GM18507 (cell line): ENCODE results near the gene AVL9.
"Not testable (repeated sequence)": the region's sequence is repeated elsewhere in the genome, so short reads cannot be mapped to it uniquely, and the experiment has no call there.

Source experiments
- DNase-seq: peaks from one replicate; pipeline ENCODE4 v3.0.0; 2011; ENCODE audit warnings: low read depth; ENCODE audit not compliant: insufficient read length; ENCODE audit errors: extremely low spot score
- FAIRE-seq: peaks from 2 replicates; lab custom pipeline; 2011; peaks lifted over from hg19 to GRCh38; lab: Jason Lieb, UNC

Gene AVL9

GRCh38 chr7:32495298-32496051, at the start of gene AVL9:
Gene AVL9, plus strand, starts transcription at chr7:32495489. Its CDS starts 221 bp downstream, at chr7:32495710.
- peak; percentile 85 for DNase-seq
- peak; percentile 94 for FAIRE-seq

GRCh38 chr7:32447218-32447617, 48.1 kb upstream of the AVL9 start:
- FAIRE-seq (no peak), DNase-seq (no peak)

- no peak for DNase-seq
Observed at GRCh38 chr7:32453341-32454011, 41.8 kb upstream of the AVL9 start.

DNA sequence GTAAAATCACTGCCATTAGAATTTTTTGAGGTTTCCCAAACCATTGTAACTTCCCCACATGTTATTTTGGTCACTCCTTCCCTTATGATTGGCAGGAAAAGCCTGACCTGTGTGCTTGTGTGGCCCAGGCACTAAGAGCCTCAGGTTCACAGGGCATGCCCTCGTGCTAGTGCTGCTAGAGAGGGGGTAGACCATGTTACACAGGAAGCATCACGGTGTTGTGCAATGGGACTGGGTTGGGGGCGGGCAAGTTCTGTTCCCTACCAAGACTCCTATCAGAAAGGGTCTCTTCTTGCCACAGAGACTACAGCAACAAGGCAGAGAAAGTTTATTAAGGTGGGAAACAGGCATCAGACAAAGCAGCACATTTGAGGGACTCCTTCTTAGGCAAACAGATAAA, 37.3 kb upstream of the AVL9 start:
- FAIRE-seq: no peak
- DNase-seq: no peak

More at GRCh38 chr7:32453341-32454011, 41.8 kb upstream of the AVL9 start:
- FAIRE-seq: no peak

GRCh38 chr7:32459788-32460187, 35.5 kb upstream of the AVL9 start:
- no peak for FAIRE-seq
- DNase-seq: no peak

DNA sequence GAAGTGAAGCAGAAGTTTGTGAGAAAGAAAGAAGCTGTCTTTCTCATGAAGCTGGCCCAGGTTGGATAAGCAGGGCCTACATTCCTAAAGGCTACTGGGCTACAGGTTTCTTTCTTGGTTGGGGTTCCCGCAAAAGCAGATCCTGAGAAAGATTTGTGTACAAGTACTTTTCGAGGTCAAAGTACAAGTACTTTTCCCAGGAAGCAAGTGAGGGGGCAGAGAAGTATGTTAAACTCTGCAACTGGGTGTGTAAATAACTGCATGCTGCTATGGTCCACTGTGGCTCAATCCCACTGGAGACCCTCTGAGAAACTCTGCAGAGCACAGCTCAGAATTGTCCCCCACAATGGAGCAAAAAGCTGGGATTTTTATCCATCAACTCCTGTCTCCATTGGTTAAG, 33.8 kb upstream of the AVL9 start:
- no peak for FAIRE-seq
- DNase-seq: no peak

- DNase-seq (no peak), FAIRE-seq (no peak)
Observed at GRCh38 chr7:32462451-32462850, 32.8 kb upstream of the AVL9 start.

DNA sequence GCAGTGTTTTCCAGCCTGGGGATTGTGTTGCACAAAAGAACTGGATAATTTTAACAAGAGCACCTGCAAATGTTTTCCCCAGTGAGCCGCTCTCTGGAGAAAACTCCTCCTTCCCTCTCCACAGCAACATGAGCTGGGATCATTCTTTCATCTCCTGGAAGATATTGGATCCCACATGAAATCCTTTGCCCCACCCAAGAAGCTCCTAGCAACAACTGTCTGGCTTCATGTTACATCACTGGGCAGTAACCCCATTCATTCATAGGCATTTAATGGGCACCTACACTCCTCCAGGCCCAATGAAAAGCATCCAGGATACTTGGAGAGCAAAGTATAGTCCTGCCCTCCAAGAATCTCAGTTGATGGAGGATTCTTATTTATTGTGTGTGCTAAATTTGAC, 32.3 kb upstream of the AVL9 start:
- no peak for DNase-seq
- no peak for FAIRE-seq

DNA sequence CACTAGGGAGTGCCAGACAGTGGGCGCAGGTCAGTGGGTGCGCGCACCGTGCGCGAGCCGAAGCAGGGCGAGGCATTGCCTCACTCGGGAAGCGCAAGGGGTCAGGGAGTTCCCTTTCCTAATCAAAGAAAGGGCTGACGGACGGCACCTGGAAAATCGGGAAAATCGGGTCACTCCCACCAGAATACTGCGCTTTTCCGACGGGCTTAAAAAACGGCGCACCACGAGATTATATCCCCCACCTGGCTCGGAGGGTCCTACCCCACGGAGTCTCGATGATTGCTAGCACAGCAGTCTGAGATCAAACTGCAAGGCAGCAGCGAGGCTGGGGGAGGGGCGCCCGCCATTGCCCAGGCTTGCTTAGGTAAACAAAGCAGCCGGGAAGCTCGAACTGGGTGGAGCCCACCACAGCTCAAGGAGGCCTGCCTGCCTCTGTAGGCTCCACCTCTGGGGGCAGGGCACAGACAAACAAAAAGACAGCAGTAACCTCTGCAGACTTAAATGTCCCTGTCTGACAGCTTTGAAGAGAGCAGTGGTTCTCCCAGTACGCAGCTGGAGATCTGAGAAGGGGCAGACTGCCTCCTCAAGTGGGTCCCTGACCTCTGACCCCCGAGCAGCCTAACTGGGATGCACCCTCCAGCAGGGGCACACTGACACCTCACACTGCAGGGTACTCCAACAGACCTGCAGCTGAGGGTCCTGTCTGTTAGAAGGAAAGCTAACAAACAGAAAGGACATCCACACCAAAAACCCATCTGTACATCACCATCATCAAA, 30.5 kb upstream of the AVL9 start:
- not testable (repeated sequence) for FAIRE-seq, DNase-seq

GRCh38 chr7:32470004-32470403, 25.3 kb upstream of the AVL9 start:
- DNase-seq, FAIRE-seq: not testable (repeated sequence)

DNA sequence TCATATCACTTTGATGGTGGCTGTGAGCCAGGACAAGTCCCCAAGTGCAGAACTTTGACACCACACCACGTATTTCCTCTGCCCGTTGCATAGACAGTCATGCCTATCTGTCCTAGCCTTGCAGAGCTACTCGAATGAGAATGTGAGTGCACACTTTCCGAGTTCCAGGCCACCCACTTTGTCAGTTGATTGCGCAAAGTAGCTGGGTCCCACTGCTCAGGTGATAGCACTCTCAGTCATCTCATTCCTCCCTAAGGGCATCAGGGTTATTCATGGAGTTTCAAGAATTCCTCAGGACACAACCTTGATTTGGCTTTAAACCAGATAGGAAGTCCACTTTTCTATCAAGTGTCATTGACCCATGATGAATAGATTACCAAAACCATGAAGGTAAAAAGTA, 24.4 kb upstream of the AVL9 start:
- no peak for DNase-seq
- FAIRE-seq: no peak

DNA sequence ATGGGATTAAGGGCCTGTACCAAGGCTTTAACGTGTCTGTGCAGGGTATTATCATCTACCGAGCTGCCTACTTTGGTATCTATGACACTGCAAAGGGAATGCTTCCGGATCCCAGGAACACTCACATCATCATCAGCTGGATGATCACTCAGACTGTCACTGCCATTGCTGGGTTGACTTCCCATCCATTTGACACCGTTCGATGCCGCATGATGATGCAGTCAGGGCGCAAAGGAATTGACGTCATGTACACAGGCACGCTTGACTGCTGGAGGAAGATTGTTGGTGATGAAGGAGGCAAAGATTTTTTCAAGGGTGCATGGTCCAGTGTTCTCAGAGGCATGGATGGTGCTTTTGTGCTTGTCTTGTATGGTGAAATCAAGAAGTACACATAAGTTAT, 23.3 kb upstream of the AVL9 start:
- FAIRE-seq (no peak), DNase-seq (no peak)

DNA sequence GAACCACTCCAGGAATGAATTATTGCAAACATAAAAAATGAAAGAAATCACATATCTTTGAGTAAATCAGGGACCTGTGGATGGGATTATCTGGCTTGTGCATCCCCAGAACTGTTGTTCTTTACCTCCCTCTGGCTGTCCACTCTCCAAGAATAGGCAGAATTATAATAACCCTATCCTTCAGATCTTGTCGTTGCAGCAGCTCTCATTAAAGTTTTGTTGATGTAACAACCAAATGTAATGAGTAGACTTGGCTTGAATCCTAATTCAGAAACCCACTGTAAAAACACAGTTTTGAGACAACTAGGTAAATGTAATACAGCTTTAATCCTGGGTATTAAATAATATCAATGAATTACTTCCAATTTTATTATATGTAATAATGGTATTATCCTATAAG, 21.3 kb upstream of the AVL9 start:
- DNase-seq: no peak
- no peak for FAIRE-seq

DNA sequence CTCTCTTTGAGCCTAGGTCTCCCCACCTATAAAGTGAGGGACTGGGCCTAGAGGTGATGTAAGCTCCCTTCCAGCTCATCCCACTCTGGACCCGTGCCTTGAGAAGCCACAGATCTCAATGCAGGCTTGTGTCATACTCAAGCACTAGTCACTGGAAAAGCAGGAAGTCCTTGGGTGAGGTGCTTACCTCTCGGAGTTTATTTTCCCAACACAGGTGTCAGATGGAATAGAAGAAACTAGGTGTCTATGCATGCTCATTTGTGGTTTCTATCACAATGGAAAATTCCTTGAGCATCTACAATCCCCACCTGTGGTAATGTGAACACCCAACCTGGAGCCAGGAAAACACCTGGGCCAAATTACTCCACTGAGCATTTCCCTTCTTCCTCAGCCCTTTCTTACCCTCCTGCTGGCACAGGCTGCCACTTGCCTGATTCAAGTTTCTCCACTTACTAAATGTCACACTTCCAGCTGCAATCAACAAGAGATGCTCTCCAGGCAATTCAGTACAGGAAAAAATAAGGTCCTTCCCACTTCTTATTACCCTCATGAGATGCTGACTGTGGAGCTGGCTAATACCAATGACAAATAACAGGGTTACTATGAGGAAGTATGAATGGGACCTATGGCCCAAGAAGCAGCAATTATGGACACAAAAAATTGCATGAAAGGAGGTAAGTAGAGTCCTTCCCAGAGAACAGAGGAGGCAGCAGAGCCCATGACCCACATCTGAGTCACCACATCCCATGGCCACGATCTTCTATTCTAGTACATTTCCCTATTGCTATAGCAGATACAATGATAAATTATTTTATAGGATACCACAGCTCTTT, 18.3 kb upstream of the AVL9 start:
- DNase-seq (no peak), FAIRE-seq (no peak)

DNA sequence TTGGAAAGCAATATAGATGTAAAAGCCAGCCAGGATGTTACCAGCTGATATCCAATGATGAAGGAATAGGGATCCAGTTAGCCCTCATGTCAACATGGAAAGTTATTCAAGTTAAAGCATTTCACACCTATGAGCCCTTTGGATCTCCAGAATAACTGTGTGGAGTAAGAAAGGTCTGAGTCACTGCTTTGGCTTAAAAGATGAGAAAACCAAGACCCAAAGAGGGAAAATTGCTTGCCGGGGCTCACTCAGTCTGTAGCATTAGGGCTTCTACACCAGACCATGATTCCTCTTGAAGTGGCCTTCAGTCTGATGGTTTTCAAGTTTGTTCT, 17.7 kb upstream of the AVL9 start:
- FAIRE-seq: no peak
- no peak for DNase-seq

GRCh38 chr7:32479574-32480200, 15.6 kb upstream of the AVL9 start:
- FAIRE-seq: peak; percentile 66

DNA sequence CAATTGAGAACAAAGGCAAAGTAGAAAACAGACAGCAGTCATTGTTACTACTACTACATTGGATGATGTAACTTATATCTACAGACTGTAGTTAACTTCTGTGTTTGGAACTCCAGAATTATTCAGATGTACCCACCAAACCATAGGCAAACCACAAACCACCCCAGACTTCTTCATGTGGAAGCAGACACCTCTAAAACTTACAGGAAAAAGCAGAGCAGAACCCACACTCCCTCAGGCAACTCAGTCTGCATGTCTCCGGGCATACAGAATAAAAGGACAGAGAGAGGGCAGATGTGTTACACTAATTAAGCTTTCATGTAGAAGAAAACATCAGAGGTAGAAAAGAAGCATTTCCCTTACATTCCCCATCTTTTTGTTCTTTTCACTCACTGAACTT, 14.1 kb upstream of the AVL9 start:
- FAIRE-seq: no peak
- DNase-seq: no peak

More at GRCh38 chr7:32479574-32480200, 15.6 kb upstream of the AVL9 start:
- DNase-seq: no peak

DNA sequence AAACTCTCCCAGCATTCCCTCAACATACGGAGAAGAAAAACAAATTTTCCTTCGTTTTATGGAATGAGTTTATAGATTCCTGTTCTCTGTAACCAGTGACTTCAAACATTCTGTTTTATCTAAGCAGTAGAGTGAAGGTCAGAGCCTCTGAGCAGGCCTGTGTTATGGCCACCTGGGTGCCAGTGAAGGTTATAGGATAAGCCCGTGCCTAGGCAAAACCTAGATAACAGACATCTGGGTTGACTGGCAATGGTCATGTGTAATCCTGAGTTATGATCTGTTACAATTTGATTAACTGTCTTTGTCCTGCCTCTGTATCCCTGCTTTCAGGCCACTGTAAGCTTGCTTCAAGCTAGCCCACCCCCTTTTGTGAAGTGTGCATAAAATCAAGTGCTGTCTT, 13.4 kb upstream of the AVL9 start:
- FAIRE-seq (no peak), DNase-seq (no peak)

GRCh38 chr7:32489788-32490126, 5.5 kb upstream of the AVL9 start:
- FAIRE-seq: no peak
- no peak for DNase-seq
